B cell (primary cell): ENCODE results near the gene PKIG. TPM values are rescaled to one million over a fixed set of nuclear protein-coding genes. Genes with fewer than 3 reads are reported as not detected.
A peak's percentile ranks its signal among the peaks of the same experiment; 100 is the strongest.

Experiments
- ATAC-seq: fragments of 200-7000 bp; cut with Tn5 transposase; one replicate; pipeline ENCODE4 v1.10.0; 2021; ENCODE audit warnings: low read depth, mild to moderate bottlenecking, moderate number of reproducible peaks, moderate library complexity
- CTCF ChIA-PET: fragments of 350-600 bp; sonication (Branson Sonifier 250); formaldehyde crosslinking; loops from one replicate; lab custom pipeline; 2021; ENCODE audit warnings: antibody characterized with exemption, inconsistent platforms; lab: Charles Lee
- POLR2A ChIA-PET: fragments of 350-600 bp; sonication (Branson Sonifier 250); formaldehyde crosslinking; loops from one replicate; lab custom pipeline; 2021; ENCODE audit warnings: antibody characterized with exemption; lab: Charles Lee
- DNase-seq: peaks from one replicate; pipeline ENCODE4 v3.0.0; 2013
- H2AFZ ChIP-seq: 2 replicates; pipeline ENCODE4 v1.6.1; 2012; ENCODE audit warnings: mild to moderate bottlenecking, low read depth, low read length; ENCODE audit not compliant: insufficient read depth, poor library complexity, severe bottlenecking
- H3K27ac ChIP-seq, 2 donors: 1 replicate in 1 of 2; 2 replicates in 1 of 2; pipeline ENCODE4 v1.5.1; 2012 to 2013; ENCODE audit warnings: low read length in 2 of 2, mild to moderate bottlenecking in 2 of 2, moderate library complexity in 1 of 2
- H3K27me3 ChIP-seq, 4 experiments: fragments of 200-600 bp in 1 of 4; sonication (generic) in 1 of 4; replicated peaks in 1 of 4; 1 replicate in 2 of 4; 2 replicates in 2 of 4; pipeline versions ENCODE4 v1.6.1 to v1.7.0; 2013 to 2016; ENCODE audit warnings: low read length in 3 of 4, mild to moderate bottlenecking in 2 of 4, mixed read lengths in 1 of 4, moderate library complexity in 1 of 4; ENCODE audit not compliant: insufficient read depth in 4 of 4, control insufficient read depth in 3 of 4; ENCODE audit errors: control extremely low read depth in 1 of 4
- H3K36me3 ChIP-seq, 2 experiments: replicated peaks in 1 of 2; 1 replicate in 1 of 2; 2 replicates in 1 of 2; pipeline versions ENCODE4 v1.6.1 to v1.7.1; 2013; ENCODE audit warnings: low read length in 1 of 2; ENCODE audit not compliant: insufficient read depth in 2 of 2, control insufficient read depth in 1 of 2; ENCODE audit errors: control extremely low read depth in 1 of 2, extremely low read depth in 1 of 2
- H3K4me1 ChIP-seq, 2 donors: fragments of 200-600 bp in 1 of 2; sonication (generic) in 1 of 2; 1 replicate in 1 of 2; 2 replicates in 1 of 2; pipeline versions ENCODE4 v1.5.1 to v1.6.1; 2013 to 2017; ENCODE audit warnings: low read length in 2 of 2; ENCODE audit not compliant: control insufficient read depth in 2 of 2, insufficient read depth in 2 of 2
- H3K4me2 ChIP-seq: replicated peaks from 2 replicates; pipeline ENCODE3; 2012; ENCODE audit warnings: mild to moderate bottlenecking, low read depth, low read length; ENCODE audit not compliant: poor library complexity, severe bottlenecking
- H3K4me3 ChIP-seq, 5 experiments: fragments of 200-600 bp in 1 of 5; sonication (generic) in 1 of 5; 1 replicate in 3 of 5; 2 replicates in 2 of 5; pipeline versions ENCODE4 v1.5.1 to v1.7.0; 2011 to 2016; ENCODE audit warnings: low read length in 4 of 5, mild to moderate bottlenecking in 4 of 5, low read depth in 2 of 5, control low read depth in 1 of 5, moderate library complexity in 1 of 5; ENCODE audit not compliant: insufficient read depth in 1 of 5; ENCODE audit errors: control extremely low read depth in 1 of 5, extremely low read depth in 1 of 5
- H3K79me2 ChIP-seq: fragments of 200-600 bp; sonication (generic); one replicate; pipeline ENCODE4 v1.6.0; 2016; ENCODE audit warnings: low read length; ENCODE audit not compliant: control insufficient read depth, insufficient read depth
- H3K9ac ChIP-seq: fragments of 200-600 bp; sonication (generic); 2 replicates; pipeline ENCODE4 v1.6.1; 2017; ENCODE audit warnings: mild to moderate bottlenecking, low read length, moderate library complexity
- H3K9me3 ChIP-seq, 3 donors: one replicate each; pipeline versions ENCODE4 v1.6.1 to v1.7.1; 2013; ENCODE audit warnings: low read length in 2 of 3; ENCODE audit not compliant: control insufficient read depth in 2 of 3, insufficient read depth in 1 of 3; ENCODE audit errors: control extremely low read depth in 1 of 3
- H4K20me1 ChIP-seq: 2 replicates; pipeline ENCODE4 v1.6.0; 2012; ENCODE audit warnings: mild to moderate bottlenecking, low read length; ENCODE audit not compliant: insufficient read depth, control insufficient read depth, poor library complexity, severe bottlenecking
- H3K27ac Mint-ChIP-seq: one replicate; pipeline ENCODE4 v1.8.0; 2021; ENCODE audit warnings: mixed read lengths
- H3K27me3 Mint-ChIP-seq: one replicate; pipeline ENCODE4 v1.8.0; 2021; ENCODE audit warnings: mixed read lengths
- H3K4me1 Mint-ChIP-seq: one replicate; pipeline ENCODE4 v1.8.0; 2021; ENCODE audit warnings: mixed read lengths
- H3K4me3 Mint-ChIP-seq: one replicate; pipeline ENCODE4 v1.8.0; 2021; ENCODE audit warnings: mixed read lengths
- H3K9me3 Mint-ChIP-seq: one replicate; pipeline ENCODE4 v1.8.0; 2022; ENCODE audit warnings: mixed read lengths; ENCODE audit not compliant: insufficient read depth
- EZH2 ChIP-seq: IDR thresholded peaks from 2 replicates; pipeline ENCODE4 v1.6.1; 2012; ENCODE audit warnings: borderline replicate concordance, low read depth, mild to moderate bottlenecking, moderate library complexity, low read length; ENCODE audit not compliant: insufficient read depth, poor library complexity, severe bottlenecking
- WGBS: methylation state at CpG from one replicate; pipeline ENCODE4 v1.1.5; 2013; ENCODE audit warnings: missing lambda C conversion rate; ENCODE audit not compliant: insufficient coverage; 5-methylcytosine and 5-hydroxymethylcytosine counted together
- intact Hi-C: fragments of 100-400 bp; cut with micrococcal nuclease; formaldehyde crosslinking; loops from one replicate; pipeline ENCODE4 v1.10.0; 2022
- polyA plus RNA-seq: library from polyadenylated mRNA; depleted of rRNA; stranded (reverse); fragments of >200 nt; gene quantifications from 2 replicates; pipeline ENCODE4 v1.2.3, GENCODE V29; 2012
- total RNA-seq, 2 donors: library from RNA; stranded (reverse); fragments of 120-200 nt in 1 of 2; gene quantifications; 1 replicate in 1 of 2; 2 replicates in 1 of 2; pipeline versions ENCODE4 v1.2.3 to v1.2.4, GENCODE V29; 2013 to 2022
- TF ChIP-seq, protein P1 (sequence below): fragments of 200-600 bp; IDR thresholded peaks from one replicate; pipeline ENCODE4 v1.8.0; 2022; ENCODE audit warnings: antibody characterized with exemption, mild to moderate bottlenecking

PKIG gene
- total and polyA plus RNA-seq, 2 donors (not counting 1 experiment from before 2014, with no cell fraction given), result 128 to 168 TPM

DNA sequence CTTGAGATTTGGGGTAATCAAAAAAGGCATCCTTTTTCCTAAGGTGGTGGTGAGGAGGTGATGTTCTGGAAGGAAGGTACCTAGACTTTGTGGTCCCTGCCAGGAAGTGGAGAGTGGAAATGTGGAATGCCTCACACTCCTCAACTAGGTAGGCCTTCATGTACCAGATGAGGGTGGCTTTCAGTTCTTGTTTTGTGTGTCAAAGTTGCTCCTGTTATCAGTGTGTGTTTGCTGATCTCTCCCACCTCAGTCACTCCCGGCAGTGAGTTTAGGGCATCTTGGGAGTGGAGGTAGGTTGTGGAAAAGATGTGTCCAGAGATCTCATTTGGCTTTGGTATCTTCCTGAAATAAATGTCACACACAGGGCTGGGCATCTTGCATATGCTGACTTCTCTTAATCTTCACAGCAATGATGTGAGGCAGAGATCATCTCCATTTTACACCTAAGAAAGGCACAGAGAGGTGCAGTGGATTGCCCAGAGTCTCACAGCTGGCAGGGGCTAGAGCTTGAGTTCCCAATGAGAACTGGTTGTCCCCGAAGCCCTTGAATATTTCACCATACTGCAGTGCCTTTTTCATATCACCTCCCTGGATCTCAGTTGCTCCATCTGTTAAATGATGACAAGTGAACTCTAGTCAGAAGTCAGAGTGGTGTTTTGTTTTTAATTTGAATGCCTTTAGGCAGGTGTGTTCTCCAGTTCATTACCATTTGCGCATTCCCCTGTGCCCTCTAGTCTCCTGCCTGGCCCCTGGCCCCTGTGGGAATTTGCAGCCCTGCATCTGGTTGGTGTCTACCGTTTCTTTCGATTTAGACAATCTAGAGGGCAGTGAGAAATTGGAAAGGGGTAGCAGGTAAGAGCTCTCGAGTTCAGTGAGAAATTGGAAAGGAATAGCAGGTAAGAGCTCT lies 2.9 kb downstream of the PKIG start:
- Histone ChIP-seq H3K27me3 (no peaks in the 10 kb centered on the region), H3K9ac (peak overlapping the region; percentile 85), H3K36me3 (peaks cover 0 to 10% of the 10 kb centered on the region in 2 experiments), H3K79me2 (peaks cover 83% of the 10 kb centered on the region), H3K4me3 (peak overlapping the region; percentile 23 to 94 (median 62)), H4K20me1 (no peaks in the 10 kb centered on the region), H3K27ac (peak overlapping the region; percentile 85 to 89), H3K4me1 (peaks cover 82 to 94% of the 10 kb centered on the region in 2 donors), H2AFZ (no peak overlapping the region), H3K4me2 (peak overlapping the region; percentile 74), H3K9me3 (no peaks in the 10 kb centered on the region)
- POLR2A ChIA-PET, result interaction anchor here (0.8 to 4.0 kb wide), 9 partner anchors 8 to 66 kb away, joined by 3 to 29 read pairs (median 8); partner anchors contain the start of genes ADA and SERINC3
- ATAC-seq (peak; percentile 17), DNase-seq (peak; percentile 61)
- 0% methylated on average over 4 of the region's 6 CpGs for WGBS
- peak overlapping the region; percentile 91 for H3K27ac Mint-ChIP-seq
- no peak for TF ChIP-seq EZH2
- TF ChIP-seq, protein P1, sequence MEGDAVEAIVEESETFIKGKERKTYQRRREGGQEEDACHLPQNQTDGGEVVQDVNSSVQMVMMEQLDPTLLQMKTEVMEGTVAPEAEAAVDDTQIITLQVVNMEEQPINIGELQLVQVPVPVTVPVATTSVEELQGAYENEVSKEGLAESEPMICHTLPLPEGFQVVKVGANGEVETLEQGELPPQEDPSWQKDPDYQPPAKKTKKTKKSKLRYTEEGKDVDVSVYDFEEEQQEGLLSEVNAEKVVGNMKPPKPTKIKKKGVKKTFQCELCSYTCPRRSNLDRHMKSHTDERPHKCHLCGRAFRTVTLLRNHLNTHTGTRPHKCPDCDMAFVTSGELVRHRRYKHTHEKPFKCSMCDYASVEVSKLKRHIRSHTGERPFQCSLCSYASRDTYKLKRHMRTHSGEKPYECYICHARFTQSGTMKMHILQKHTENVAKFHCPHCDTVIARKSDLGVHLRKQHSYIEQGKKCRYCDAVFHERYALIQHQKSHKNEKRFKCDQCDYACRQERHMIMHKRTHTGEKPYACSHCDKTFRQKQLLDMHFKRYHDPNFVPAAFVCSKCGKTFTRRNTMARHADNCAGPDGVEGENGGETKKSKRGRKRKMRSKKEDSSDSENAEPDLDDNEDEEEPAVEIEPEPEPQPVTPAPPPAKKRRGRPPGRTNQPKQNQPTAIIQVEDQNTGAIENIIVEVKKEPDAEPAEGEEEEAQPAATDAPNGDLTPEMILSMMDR, result no peak
- CTCF ChIA-PET, result interaction anchor here (0.9 to 24.0 kb wide), 15 partner anchors 9 to 368 kb away, joined by 3 to 772 read pairs (median 4); partner anchors contain the start of gene FITM2
- H3K27me3 Mint-ChIP-seq, result no peaks in the 10 kb centered on the region
- H3K9me3 Mint-ChIP-seq, result no peaks in the 10 kb centered on the region
- intact Hi-C loops, result loop anchor here (2.0 to 10.0 kb wide), 3 partner anchors 13 to 379 kb away; partner anchors contain the start of genes OSER1, STK4 and TOMM34
- peak overlapping the region; percentile 92 for H3K4me3 Mint-ChIP-seq
- peaks cover 93% of the 10 kb centered on the region for H3K4me1 Mint-ChIP-seq
